ENCODE results near the gene CBX3.
"Not testable (repeated sequence)": the region's sequence is repeated elsewhere in the genome, so short reads cannot be mapped to it uniquely, and the experiment has no call there.

The CBX3 gene

GRCh38 chr7:26208040-26208439 lies 6.5 kb downstream of the CBX3 start:
- no peak for DNase-seq

DNA sequence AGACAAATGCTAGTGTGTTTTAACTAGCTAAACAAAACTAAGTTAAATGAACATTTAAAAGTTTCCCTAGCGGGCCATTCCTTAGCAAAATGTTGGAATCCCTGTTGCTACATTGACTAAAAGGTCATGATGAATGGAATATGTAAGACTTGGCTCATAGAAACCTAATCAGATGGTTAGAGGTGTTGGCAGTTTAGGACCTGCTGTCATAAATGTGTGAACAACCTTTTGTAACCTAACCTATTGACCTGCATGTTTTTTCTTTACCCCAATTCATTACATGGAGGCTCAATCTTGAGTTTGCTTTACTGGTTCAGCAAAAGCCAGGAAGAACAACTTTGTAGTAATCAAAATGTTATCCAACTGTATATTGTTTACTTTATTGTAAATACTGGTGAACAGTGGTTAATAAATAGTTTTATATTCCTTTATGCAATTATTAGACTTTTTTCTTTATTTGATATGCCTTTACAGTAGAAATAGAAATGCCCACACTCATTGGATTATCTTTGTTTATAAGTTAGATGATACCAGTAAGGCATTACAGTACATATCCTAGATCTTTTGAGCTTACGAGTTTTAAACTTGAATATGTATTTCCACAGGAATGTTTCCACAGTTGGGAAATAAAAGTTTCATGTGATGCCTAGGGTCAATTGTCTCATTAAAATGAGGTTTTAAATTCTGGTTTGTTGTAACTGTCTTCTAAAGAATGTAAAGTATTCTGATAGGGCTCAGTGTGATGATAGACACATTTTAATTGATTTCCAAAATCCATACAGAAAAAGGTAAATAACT lies 11.6 kb downstream of the CBX3 start:
- no peak for DNase-seq

- DNase-seq, result no peak
These were observed 12.4 kb downstream of the CBX3 start for GRCh38 chr7:26213807-26214515.

DNA sequence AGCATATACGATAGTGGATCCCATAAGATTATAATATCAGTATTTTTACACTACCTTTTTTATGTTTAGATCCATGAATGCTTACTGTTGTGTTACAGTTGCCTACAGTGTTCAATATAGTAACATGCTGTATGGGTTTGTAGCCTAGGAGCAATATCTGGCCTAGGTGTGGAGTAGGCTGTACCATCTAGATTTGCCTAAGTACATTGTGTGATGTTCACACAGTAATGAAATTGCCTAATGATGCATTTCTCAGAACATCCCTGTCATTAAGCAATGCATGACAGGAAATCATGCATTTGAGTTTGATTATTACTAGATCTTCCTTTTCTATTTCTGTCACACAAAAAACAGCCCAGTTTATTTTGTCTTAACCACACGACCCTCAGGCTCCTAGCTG lies 14.5 kb downstream of the CBX3 start:
- no peak for DNase-seq

GRCh38 chr7:26224359-26224758 lies 22.8 kb downstream of the CBX3 start:
- DNase-seq, result no peak

DNA sequence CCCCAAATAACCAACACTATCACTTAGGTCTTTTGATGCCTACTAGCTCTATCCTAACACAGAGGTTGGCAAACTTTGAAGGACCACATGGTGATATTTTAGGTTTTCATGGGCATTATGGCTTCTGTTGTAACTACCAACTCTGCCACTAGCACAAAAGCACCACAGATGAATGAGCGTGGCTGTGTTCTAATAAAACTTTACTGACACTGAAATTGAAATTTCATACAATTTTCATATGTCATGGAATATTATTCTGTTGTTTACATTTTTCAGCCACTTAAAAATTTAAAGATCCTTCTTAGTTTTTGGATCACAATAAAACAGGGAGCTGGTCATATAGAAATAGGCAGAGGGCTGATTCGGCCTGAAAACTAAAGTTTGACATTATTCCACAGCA lies 26.4 kb downstream of the CBX3 start:
- DNase-seq, result no peak

- DNase-seq, result no peak
These were observed 32.5 kb downstream of the CBX3 start for GRCh38 chr7:26233902-26234511.

DNA sequence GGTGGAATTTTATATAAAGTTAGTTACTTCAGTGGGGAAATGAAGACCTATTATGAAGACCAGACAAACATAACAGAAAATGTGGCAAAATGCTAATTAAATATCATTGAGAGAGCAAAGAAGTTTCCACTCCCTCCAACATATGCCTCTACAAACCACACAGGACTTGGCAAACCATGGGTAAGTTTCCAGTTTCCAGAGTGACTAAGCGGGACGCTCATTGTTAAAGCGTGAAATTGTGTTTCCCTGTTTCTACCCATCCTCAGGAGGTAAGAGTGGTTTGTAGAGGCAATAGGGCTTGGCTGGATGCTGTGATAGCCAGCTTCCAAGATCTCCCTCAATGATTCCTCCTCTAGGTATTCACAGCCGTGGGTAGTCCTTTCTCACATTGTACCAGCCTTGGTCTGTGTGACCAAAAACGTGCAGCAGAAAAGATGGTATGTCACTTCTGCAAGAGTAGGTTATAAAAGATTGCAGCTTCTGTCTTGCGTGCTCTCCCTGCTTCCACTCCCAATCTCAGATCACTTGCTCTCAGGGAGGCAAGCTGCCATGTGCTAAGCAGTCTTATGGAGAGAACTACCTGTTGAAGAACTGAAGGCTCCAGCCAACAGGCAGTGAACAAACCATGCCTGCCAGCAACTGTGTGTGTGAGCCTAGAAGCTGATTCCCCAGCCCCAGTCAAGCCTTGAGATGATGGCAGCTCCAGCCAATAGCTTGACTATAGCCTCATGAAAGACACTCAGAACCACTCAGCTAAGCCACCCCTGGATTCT lies 35.7 kb downstream of the CBX3 start:
- DNase-seq, result no peak

DNA sequence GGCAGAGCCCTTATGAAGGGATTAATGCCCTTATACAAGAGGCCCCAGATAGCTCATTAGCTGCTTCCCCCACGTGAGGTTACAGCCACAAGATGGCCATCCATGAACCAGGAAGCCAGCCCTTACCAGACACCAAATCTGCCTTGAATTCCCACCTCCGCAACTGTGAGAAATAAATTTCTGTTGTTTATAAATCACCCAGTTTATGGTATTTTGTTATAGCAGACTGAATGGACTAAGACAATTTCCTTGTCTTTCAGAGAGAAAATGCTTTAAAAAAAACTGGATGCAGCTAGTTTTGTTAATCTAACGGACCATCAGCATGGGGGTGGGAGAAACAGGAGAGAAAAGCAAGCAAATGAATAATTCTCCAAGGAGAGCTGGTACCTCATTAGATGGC lies 36.5 kb downstream of the CBX3 start:
- DNase-seq, result no peak

GRCh38 chr7:26245150-26245549 lies 43.6 kb downstream of the CBX3 start:
- DNase-seq, result no peak

- DNase-seq, result no peak
These were observed 48.7 kb downstream of the CBX3 start for GRCh38 chr7:26250239-26250638.

DNA sequence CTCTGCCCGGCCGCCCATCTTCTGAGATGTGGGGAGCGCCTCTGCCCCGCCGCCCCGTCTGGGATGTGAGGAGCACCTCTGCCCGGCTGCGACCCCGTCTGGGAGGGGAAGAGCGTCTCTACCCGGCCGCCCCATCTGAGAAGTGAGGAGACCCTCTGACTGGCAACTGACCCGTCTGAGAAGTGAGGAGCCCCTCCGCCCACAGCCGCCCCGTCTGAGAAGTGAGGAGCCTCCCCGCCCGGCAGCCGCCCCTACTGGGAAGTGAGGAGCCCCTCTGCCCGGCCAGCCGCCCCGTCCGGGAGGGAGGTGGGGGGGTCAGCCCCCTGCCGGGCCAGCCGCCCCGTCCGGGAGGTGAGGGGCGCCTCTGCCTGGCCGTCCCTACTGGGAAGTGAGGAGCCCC lies 60.3 kb downstream of the CBX3 start:
- DNase-seq, result not testable (repeated sequence)

Measured in activated naive CD4-positive, alpha-beta T cell treated with anti-CD3 and anti-CD28 coated beads, Interleukin-2, amount 50 U/mL, for 16 hours (primary cell).